Neural cell (in vitro differentiated cells): Measurements from ENCODE around the gene OTUB2. TPM values are rescaled to one million over a fixed set of nuclear protein-coding genes. Genes with fewer than 3 reads are reported as not detected.

ENCODE experiments used
- H2AFZ ChIP-seq: fragments of 200-600, 300-800 bp; sonication (generic), shearing (Covaris generic); 2 replicates; pipeline ENCODE4 v1.6.0; 2014; ENCODE audit warnings: low read depth, mild to moderate bottlenecking, antibody characterized with exemption, low read length, moderate library complexity
- H3F3A ChIP-seq: fragments of 200-600 bp; shearing (Covaris generic); 2 replicates; pipeline ENCODE4 v1.6.1; 2016; ENCODE audit warnings: mild to moderate bottlenecking, moderate library complexity, mixed read lengths, antibody characterized with exemption, low read length; ENCODE audit not compliant: insufficient read depth, poor library complexity, severe bottlenecking
- H3K27ac ChIP-seq: fragments of 200-600, 300-800 bp; sonication (generic), shearing (Covaris generic); 2 replicates; pipeline ENCODE4 v1.5.1; 2014; ENCODE audit warnings: mild to moderate bottlenecking, low read length, moderate library complexity
- H3K27me3 ChIP-seq: fragments of 300-800, 200-600 bp; sonication (generic), shearing (Covaris generic); 2 replicates; pipeline ENCODE4 v1.6.0; 2014; ENCODE audit warnings: mild to moderate bottlenecking, low read depth, low read length, moderate library complexity; ENCODE audit not compliant: insufficient read depth
- H3K36me3 ChIP-seq: fragments of 300-800, 200-600 bp; sonication (generic), shearing (Covaris generic); 2 replicates; pipeline ENCODE4 v1.5.1; 2014; ENCODE audit warnings: mild to moderate bottlenecking, antibody characterized with exemption, low read length, moderate library complexity; ENCODE audit not compliant: insufficient read depth
- H3K4me2 ChIP-seq: fragments of 300-800, 200-600 bp; sonication (generic), shearing (Covaris generic); 2 replicates; pipeline ENCODE4 v1.6.0; 2014; ENCODE audit warnings: mild to moderate bottlenecking, low read length
- H3K4me3 ChIP-seq: fragments of 300-800, 200-600 bp; sonication (generic), shearing (Covaris generic); 2 replicates; pipeline ENCODE4 v1.5.1; 2014; ENCODE audit warnings: mild to moderate bottlenecking, low read length, moderate library complexity
- H3K79me2 ChIP-seq: fragments of 200-600 bp; shearing (Covaris generic); replicated peaks from 2 replicates; pipeline ENCODE4 v1.6.0; 2014; ENCODE audit warnings: mild to moderate bottlenecking, low read length, moderate library complexity; ENCODE audit not compliant: insufficient read depth
- H3K9ac ChIP-seq: fragments of 300-800, 200-600 bp; sonication (generic), shearing (Covaris generic); 2 replicates; pipeline ENCODE4 v1.6.1; 2016; ENCODE audit warnings: mild to moderate bottlenecking, low read length, mixed read lengths
- H3K9me2 ChIP-seq: fragments of 200-600 bp; shearing (Covaris generic); 2 replicates; pipeline ENCODE4 v1.6.1; 2016; ENCODE audit warnings: mild to moderate bottlenecking, low read length, mixed read lengths; ENCODE audit not compliant: insufficient read depth
- H3K9me3 ChIP-seq: fragments of 200-600, 300-800 bp; sonication (generic), shearing (Covaris generic); 2 replicates; pipeline ENCODE4 v1.6.1; 2016; ENCODE audit warnings: mild to moderate bottlenecking, mixed run types, low read length, moderate library complexity, mixed read lengths
- H4K20me1 ChIP-seq: fragments of 200-600 bp; shearing (Covaris generic); 2 replicates; pipeline ENCODE4 v1.6.1; 2016; ENCODE audit warnings: mild to moderate bottlenecking, mixed run types; ENCODE audit not compliant: insufficient read depth
- EP300 ChIP-seq: fragments of 450-650 bp; conservative IDR thresholded peaks from 2 replicates; pipeline ENCODE4 v1.6.1; 2014; ENCODE audit warnings: antibody characterized with exemption, mild to moderate bottlenecking, moderate library complexity; ENCODE audit not compliant: poor library complexity, severe bottlenecking
- MXI1 ChIP-seq: fragments of 450-650 bp; conservative IDR thresholded peaks from 2 replicates; pipeline ENCODE4 v1.6.1; 2014; ENCODE audit warnings: antibody characterized with exemption, mild to moderate bottlenecking; ENCODE audit not compliant: poor library complexity, severe bottlenecking
- POLR2AphosphoS5 ChIP-seq: IDR thresholded peaks from 2 replicates; pipeline ENCODE4 v1.6.1; 2012
- RAD21 ChIP-seq: fragments of 450-650 bp; conservative IDR thresholded peaks from 2 replicates; pipeline ENCODE4 v1.6.1; 2014; ENCODE audit warnings: antibody characterized with exemption, mild to moderate bottlenecking, moderate library complexity
- SMC3 ChIP-seq: fragments of 450-650 bp; conservative IDR thresholded peaks from 2 replicates; pipeline ENCODE4 v1.6.1; 2014; ENCODE audit warnings: antibody characterized with exemption, mild to moderate bottlenecking, moderate library complexity; ENCODE audit not compliant: poor library complexity
- TAF1 ChIP-seq: IDR thresholded peaks from 2 replicates; pipeline ENCODE4 v1.6.1; 2012; ENCODE audit warnings: low read depth
- polyA plus RNA-seq: library from polyadenylated mRNA; depleted of rRNA; stranded (reverse); fragments of >200 nt; gene quantifications from 2 replicates; pipeline ENCODE4 v1.2.3, GENCODE V29; 2014
- TF ChIP-seq, protein P1 (sequence below): IDR thresholded peaks from 2 replicates; pipeline ENCODE4 v1.6.1; 2012; ENCODE audit warnings: borderline replicate concordance

The OTUB2 gene
- polyA plus RNA-seq, 1 donor from 2014 or later, result 2.5 TPM

DNA sequence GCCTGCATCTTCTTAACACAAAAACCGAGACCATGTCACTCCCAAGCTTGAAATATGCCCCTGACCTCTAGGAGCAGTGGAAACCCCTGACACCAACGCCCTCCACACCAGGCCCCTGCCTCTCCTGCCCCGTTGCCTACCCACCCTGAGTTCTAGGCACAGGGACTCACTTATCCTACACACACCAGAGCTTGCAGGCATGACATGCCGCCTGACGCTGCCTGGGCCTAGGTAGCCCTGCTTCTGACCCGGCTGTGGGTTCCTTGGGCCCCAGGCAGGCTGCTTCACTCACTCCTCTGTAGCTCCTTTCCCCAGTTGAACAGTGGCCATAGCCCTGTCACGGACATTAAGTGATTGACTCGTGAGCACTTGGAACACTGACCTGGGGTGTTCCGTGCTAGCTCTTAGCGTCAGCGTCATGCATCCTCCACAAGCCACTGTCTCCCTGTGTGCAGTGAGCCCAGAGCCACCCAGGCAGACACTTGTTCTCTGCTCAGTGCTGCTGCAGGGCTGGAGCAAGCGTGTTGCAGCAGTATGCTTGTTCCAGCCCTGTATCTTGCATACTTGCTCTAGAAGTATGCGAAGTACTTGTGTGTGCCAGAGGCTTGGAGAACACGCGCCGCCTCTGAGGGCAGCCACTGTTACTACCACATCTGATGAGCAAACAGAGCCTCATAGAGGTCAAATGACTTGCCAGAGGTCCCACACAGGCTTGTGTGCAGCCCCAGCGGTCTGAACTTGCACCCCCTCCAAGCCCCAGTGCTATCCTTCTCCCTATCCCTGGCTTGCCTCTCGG, 15.6 kb downstream of the OTUB2 start:
- H3K9me3 ChIP-seq, result no peaks in the 10 kb centered on the region
- no peaks in the 10 kb centered on the region for H3K9me2 ChIP-seq
- no peak overlapping the region for H2AFZ ChIP-seq
- H3K4me2 ChIP-seq, result no peak overlapping the region
- H3K36me3 ChIP-seq, result no peaks in the 10 kb centered on the region
- no peak overlapping the region for H3K4me3 ChIP-seq
- no peak overlapping the region for H3K27ac ChIP-seq
- no peak for TF ChIP-seq EP300
- TF ChIP-seq TAF1, result no peak
- no peak for TF ChIP-seq SMC3
- TF ChIP-seq MXI1, result no peak
- no peaks in the 10 kb centered on the region for H3K79me2 ChIP-seq
- H3K9ac ChIP-seq, result no peak overlapping the region
- no peaks in the 10 kb centered on the region for H3F3A ChIP-seq
- H4K20me1 ChIP-seq, result no peaks in the 10 kb centered on the region
- H3K27me3 ChIP-seq, result no peaks in the 10 kb centered on the region

GRCh38 chr14:94042433-94043091, 16.4 kb downstream of the OTUB2 start:
- Histone ChIP-seq H3K9me3 (no peaks in the 10 kb centered on the region), H3K9me2 (no peaks in the 10 kb centered on the region), H3K9ac (no peak overlapping the region), H2AFZ (no peak overlapping the region), H3K27me3 (no peaks in the 10 kb centered on the region), H3F3A (no peaks in the 10 kb centered on the region), H3K4me2 (no peak overlapping the region), H3K36me3 (no peaks in the 10 kb centered on the region), H3K79me2 (no peaks in the 10 kb centered on the region), H3K27ac (no peak overlapping the region), H4K20me1 (no peaks in the 10 kb centered on the region), H3K4me3 (no peak overlapping the region)
- no peak for TF ChIP-seq TAF1
- TF ChIP-seq POLR2AphosphoS5, result peak; percentile 2

- Histone ChIP-seq H3K9me2 (no peaks in the 10 kb centered on the region), H3K4me3 (no peak overlapping the region), H3K27ac (no peak overlapping the region), H2AFZ (no peak overlapping the region), H4K20me1 (no peaks in the 10 kb centered on the region), H3K79me2 (no peaks in the 10 kb centered on the region), H3K4me2 (no peak overlapping the region), H3F3A (no peaks in the 10 kb centered on the region), H3K9ac (no peak overlapping the region), H3K9me3 (no peaks in the 10 kb centered on the region), H3K27me3 (no peaks in the 10 kb centered on the region), H3K36me3 (no peaks in the 10 kb centered on the region)
- TF ChIP-seq SMC3 (no peak), EP300 (no peak), TAF1 (no peak), POLR2AphosphoS5 (no peak), MXI1 (no peak), RAD21 (no peak)
- TF ChIP-seq, protein P1, sequence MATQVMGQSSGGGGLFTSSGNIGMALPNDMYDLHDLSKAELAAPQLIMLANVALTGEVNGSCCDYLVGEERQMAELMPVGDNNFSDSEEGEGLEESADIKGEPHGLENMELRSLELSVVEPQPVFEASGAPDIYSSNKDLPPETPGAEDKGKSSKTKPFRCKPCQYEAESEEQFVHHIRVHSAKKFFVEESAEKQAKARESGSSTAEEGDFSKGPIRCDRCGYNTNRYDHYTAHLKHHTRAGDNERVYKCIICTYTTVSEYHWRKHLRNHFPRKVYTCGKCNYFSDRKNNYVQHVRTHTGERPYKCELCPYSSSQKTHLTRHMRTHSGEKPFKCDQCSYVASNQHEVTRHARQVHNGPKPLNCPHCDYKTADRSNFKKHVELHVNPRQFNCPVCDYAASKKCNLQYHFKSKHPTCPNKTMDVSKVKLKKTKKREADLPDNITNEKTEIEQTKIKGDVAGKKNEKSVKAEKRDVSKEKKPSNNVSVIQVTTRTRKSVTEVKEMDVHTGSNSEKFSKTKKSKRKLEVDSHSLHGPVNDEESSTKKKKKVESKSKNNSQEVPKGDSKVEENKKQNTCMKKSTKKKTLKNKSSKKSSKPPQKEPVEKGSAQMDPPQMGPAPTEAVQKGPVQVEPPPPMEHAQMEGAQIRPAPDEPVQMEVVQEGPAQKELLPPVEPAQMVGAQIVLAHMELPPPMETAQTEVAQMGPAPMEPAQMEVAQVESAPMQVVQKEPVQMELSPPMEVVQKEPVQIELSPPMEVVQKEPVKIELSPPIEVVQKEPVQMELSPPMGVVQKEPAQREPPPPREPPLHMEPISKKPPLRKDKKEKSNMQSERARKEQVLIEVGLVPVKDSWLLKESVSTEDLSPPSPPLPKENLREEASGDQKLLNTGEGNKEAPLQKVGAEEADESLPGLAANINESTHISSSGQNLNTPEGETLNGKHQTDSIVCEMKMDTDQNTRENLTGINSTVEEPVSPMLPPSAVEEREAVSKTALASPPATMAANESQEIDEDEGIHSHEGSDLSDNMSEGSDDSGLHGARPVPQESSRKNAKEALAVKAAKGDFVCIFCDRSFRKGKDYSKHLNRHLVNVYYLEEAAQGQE, result no peak
Measured at GRCh38 chr14:94043111-94043755, 17.1 kb downstream of the OTUB2 start.
